ENCODE results near the gene FRMPD4.

DNA sequence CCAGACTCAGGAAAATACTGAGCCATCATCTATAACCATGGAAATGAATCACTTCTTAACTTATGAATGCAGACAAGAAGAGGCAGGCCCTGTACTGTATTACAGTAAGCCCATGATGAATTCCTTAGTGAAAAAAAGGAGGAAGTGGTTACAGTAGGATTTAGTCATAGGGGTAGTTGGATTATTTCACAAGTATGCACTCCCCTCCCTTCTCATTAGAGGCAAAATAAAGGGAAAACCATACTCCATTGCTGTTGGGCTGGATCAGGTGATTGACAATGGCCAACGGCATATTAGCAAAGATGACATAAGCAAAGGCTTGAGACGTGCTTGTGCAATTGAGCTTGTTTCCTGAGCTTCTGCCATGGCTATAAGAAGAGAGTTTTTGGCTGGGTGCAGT, 471.8 kb downstream of the FRMPD4 start:
- TF ChIP-seq POLR2A (IDR thresholded peaks at IDR 0.05): no peak
- TF ChIP-seq, protein P1, sequence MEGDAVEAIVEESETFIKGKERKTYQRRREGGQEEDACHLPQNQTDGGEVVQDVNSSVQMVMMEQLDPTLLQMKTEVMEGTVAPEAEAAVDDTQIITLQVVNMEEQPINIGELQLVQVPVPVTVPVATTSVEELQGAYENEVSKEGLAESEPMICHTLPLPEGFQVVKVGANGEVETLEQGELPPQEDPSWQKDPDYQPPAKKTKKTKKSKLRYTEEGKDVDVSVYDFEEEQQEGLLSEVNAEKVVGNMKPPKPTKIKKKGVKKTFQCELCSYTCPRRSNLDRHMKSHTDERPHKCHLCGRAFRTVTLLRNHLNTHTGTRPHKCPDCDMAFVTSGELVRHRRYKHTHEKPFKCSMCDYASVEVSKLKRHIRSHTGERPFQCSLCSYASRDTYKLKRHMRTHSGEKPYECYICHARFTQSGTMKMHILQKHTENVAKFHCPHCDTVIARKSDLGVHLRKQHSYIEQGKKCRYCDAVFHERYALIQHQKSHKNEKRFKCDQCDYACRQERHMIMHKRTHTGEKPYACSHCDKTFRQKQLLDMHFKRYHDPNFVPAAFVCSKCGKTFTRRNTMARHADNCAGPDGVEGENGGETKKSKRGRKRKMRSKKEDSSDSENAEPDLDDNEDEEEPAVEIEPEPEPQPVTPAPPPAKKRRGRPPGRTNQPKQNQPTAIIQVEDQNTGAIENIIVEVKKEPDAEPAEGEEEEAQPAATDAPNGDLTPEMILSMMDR (IDR thresholded peaks at IDR 0.05): no peak

All from lower leg skin (tissue), 3 donors.